Activated naive CD8-positive, alpha-beta T cell treated with anti-CD3 and anti-CD28 coated beads for 36 hours (primary cell): ENCODE results near the gene MATR3. TPM values are rescaled to one million over a fixed set of nuclear protein-coding genes. Genes with fewer than 3 reads are reported as not detected.
"Not testable (repeated sequence)": the region's sequence is repeated elsewhere in the genome, so short reads cannot be mapped to it uniquely, and the experiment has no call there.

Source experiments
- DNase-seq: peaks from one replicate; pipeline ENCODE4 v3.0.0; 2021
- H3K27ac Mint-ChIP-seq: one replicate; pipeline ENCODE4 v1.8.0; 2022; ENCODE audit warnings: mild to moderate bottlenecking, moderate library complexity, mixed read lengths
- H3K27me3 Mint-ChIP-seq: one replicate; pipeline ENCODE4 v1.8.0; 2022; ENCODE audit warnings: mild to moderate bottlenecking, mixed read lengths
- H3K36me3 Mint-ChIP-seq: one replicate; pipeline ENCODE4 v1.8.0; 2021; ENCODE audit warnings: mild to moderate bottlenecking, mixed read lengths
- H3K4me1 Mint-ChIP-seq: one replicate; pipeline ENCODE4 v1.8.0; 2021; ENCODE audit warnings: mixed read lengths
- H3K4me3 Mint-ChIP-seq: one replicate; pipeline ENCODE4 v1.8.0; 2022; ENCODE audit warnings: mild to moderate bottlenecking, moderate library complexity, mixed read lengths
- H3K9me3 Mint-ChIP-seq: one replicate; pipeline ENCODE4 v1.8.0; 2022; ENCODE audit warnings: mixed read lengths
- total RNA-seq, 2 experiments: library from RNA; stranded (reverse); gene quantifications; one replicate each; pipeline ENCODE4 v1.2.3, GENCODE V29; 2021

MATR3 gene
- total RNA-seq, 2 experiments from 2014 or later: 182 to 208 TPM

- Mint-ChIP-seq H3K4me1 (peaks cover 45% of the 10 kb centered on the region), H3K27ac (peak overlapping the region; percentile 95), H3K9me3 (no peaks in the 10 kb centered on the region), H3K4me3 (peak overlapping the region; percentile 96), H3K36me3 (peaks cover 34% of the 10 kb centered on the region), H3K27me3 (no peaks in the 10 kb centered on the region)
- DNase-seq: no peak
Measured at GRCh38 chr5:139343476-139343875, 49.9 kb downstream of the MATR3 start.

DNA sequence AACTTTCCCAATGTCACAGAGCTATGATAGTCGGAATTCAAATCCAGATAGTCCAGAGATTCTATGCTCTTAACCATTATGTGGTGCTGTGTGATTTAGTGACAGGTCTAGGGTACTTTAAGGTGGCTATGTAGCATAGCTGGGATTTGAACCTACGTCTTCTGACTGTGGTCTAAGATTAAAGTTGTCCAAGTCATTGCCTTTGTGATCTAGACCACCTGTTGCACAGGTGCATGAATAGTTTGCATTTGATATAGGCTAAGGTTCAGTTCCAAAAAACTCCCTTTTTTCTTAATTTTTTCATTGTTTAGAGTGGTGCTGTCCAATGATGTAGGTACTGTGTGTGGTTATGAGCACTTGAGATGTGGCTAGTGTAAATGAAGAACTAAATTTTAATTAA is 50.6 kb downstream of the MATR3 start:
- no peaks in the 10 kb centered on the region for H3K27me3 Mint-ChIP-seq
- no peak overlapping the region for H3K27ac Mint-ChIP-seq
- H3K36me3 Mint-ChIP-seq: peaks cover 36% of the 10 kb centered on the region
- peaks cover 48% of the 10 kb centered on the region for H3K4me1 Mint-ChIP-seq
- peak overlapping the region; percentile 32 for H3K4me3 Mint-ChIP-seq
- H3K9me3 Mint-ChIP-seq: no peaks in the 10 kb centered on the region
- DNase-seq: no peak

DNA sequence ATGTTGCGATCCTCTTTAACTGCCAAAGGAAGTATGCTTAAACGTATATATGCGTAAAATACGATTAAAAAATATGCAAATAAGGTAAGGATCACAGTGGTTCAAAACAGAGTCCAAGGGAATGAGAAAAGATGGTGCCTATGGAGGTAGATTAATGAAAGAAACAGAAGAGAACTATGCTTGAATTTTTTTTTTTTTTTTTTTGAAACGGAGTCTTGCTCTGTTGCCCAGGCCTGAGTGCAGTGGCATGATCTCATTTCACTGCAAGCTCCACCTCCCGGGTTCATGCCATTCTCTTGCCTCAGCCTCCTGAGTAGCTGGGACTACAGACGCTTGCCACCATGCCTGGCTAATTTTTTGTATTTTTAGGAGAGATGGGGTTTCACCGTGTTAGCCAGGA is 51.9 kb downstream of the MATR3 start:
- H3K4me3 Mint-ChIP-seq, H3K27ac Mint-ChIP-seq, H3K27me3 Mint-ChIP-seq, DNase-seq, H3K9me3 Mint-ChIP-seq: not testable (repeated sequence)
- Mint-ChIP-seq H3K4me1 (peaks cover 50% of the 10 kb centered on the region), H3K36me3 (peaks cover 36% of the 10 kb centered on the region)

- Mint-ChIP-seq H3K36me3 (peaks cover 36% of the 10 kb centered on the region), H3K4me1 (peaks cover 42% of the 10 kb centered on the region)
- H3K9me3 Mint-ChIP-seq, H3K4me3 Mint-ChIP-seq, H3K27ac Mint-ChIP-seq, H3K27me3 Mint-ChIP-seq, DNase-seq: not testable (repeated sequence)
Measured at GRCh38 chr5:139347863-139348262, 54.3 kb downstream of the MATR3 start.

DNA sequence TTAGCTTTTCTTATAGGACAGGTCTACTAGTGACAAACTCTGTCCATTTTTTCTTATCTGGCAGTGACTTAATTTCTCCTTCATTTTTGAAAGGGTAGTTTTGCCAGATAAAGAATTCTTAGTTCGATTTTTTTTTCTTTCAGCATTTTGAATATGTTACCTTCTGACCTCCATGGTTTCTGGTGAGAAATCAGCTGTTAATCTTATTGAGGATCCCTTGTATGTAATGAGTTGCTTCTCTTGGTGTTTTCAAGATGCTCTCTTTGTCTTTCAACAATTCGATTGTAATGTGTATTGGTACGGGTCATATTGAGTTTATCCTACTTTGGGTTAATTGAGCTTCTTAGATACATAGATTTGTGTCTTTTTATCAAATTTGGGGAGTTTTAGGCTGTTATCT is 60.6 kb downstream of the MATR3 start:
- no peak for DNase-seq
- H3K9me3 Mint-ChIP-seq: peaks cover 5% of the 10 kb centered on the region
- H3K27ac Mint-ChIP-seq: no peak overlapping the region
- peaks cover 14% of the 10 kb centered on the region for H3K4me1 Mint-ChIP-seq
- peaks cover 17% of the 10 kb centered on the region for H3K36me3 Mint-ChIP-seq
- no peak overlapping the region for H3K4me3 Mint-ChIP-seq
- H3K27me3 Mint-ChIP-seq: no peaks in the 10 kb centered on the region

- H3K9me3 Mint-ChIP-seq, DNase-seq, H3K4me3 Mint-ChIP-seq, H3K27me3 Mint-ChIP-seq, H3K27ac Mint-ChIP-seq: not testable (repeated sequence)
- Mint-ChIP-seq H3K4me1 (peaks cover 11% of the 10 kb centered on the region), H3K36me3 (peaks cover 19% of the 10 kb centered on the region)
Measured at GRCh38 chr5:139355900-139356299, 62.4 kb downstream of the MATR3 start.

DNA sequence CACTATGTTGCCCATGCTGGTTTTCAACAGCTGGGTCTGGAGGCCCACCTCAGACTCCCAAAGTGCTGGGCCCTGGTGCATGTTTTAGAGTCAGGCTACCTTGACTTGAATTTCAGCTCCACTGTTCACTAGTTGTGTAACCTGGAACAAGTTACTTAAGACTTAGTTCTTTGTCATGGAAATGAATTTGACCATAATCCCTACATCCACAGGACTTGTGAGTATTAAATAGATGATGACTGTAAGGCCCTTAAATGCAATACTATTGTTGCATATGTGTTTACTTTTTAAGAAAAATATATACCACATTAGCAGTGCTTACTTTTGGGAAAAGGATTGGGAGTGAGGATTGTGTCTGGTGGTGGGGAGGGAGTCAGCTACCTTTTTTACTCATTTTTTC is 64.5 kb downstream of the MATR3 start:
- peaks cover 23% of the 10 kb centered on the region for H3K36me3 Mint-ChIP-seq
- no peak overlapping the region for H3K4me3 Mint-ChIP-seq

DNA sequence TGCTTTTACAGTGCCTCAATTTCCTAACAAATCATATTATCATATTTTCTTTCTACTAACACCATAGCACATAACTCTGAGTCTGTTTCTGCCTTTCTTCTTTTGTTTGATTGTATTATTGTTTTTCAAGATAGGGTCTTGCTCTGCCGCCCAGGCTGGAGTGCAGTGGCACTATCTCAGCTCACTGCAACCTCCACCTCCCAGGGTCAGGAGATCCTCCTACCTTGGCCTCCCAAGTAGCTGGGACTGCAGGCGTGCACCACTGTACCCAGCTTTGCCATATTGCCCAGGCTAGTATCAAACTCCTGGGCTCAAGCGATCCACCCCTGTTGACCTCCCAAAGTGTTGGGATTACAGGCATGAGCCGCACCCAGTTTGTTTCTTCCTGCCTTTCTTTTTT is 66.8 kb downstream of the MATR3 start:
- no peak overlapping the region for H3K27ac Mint-ChIP-seq
- no peak for DNase-seq
- no peaks in the 10 kb centered on the region for H3K9me3 Mint-ChIP-seq
- H3K27me3 Mint-ChIP-seq: no peaks in the 10 kb centered on the region
- no peak overlapping the region for H3K4me3 Mint-ChIP-seq
- H3K36me3 Mint-ChIP-seq: peaks cover 23% of the 10 kb centered on the region
- H3K4me1 Mint-ChIP-seq: peaks cover 14% of the 10 kb centered on the region

More for the DNA sequence above, 64.5 kb downstream of the MATR3 start:
- DNase-seq: no peak
- Mint-ChIP-seq H3K27me3 (no peaks in the 10 kb centered on the region), H3K4me1 (peaks cover 11% of the 10 kb centered on the region), H3K9me3 (peaks cover 5% of the 10 kb centered on the region), H3K27ac (no peak overlapping the region)

DNA sequence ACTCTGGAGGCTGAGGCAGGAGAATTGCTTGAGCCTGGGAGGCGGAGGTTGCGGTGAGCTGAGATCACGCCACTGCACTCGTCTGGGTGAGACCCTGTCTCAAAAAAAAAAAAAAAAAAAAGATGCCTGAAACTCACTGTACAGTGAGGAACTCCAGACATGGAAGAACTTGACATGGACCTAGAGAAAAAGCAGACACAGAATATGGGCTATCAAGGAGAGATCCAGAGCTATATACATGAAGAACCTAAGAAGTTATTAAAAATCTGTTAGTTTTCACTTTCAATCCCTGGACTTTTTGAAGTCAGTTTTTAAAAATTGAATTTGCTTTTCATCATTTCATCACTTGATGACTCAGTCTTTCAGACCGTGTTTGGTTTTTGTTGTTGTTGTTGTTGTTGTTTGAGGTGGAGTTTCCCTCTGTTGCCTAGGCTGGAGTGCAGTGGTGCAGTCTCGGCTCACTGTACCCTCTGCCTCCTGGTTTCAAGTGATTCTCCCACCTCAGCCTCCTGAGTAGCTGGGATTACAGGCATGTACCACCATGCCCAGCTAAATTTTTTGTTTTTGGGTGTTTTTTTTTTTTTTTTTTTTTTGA is 68.4 kb downstream of the MATR3 start:
- no peak overlapping the region for H3K27ac Mint-ChIP-seq
- H3K27me3 Mint-ChIP-seq: no peaks in the 10 kb centered on the region
- no peaks in the 10 kb centered on the region for H3K9me3 Mint-ChIP-seq
- peaks cover 14% of the 10 kb centered on the region for H3K4me1 Mint-ChIP-seq
- H3K4me3 Mint-ChIP-seq: no peak overlapping the region
- DNase-seq: no peak
- peaks cover 18% of the 10 kb centered on the region for H3K36me3 Mint-ChIP-seq

GRCh38 chr5:139363937-139364336 is 70.4 kb downstream of the MATR3 start:
- Mint-ChIP-seq H3K36me3 (peaks cover 18% of the 10 kb centered on the region), H3K27ac (no peak overlapping the region), H3K4me3 (no peak overlapping the region), H3K27me3 (no peaks in the 10 kb centered on the region), H3K4me1 (peaks cover 10% of the 10 kb centered on the region), H3K9me3 (no peaks in the 10 kb centered on the region)
- DNase-seq: no peak

- Mint-ChIP-seq H3K27me3 (no peaks in the 10 kb centered on the region), H3K36me3 (peaks cover 18% of the 10 kb centered on the region), H3K27ac (no peak overlapping the region), H3K4me3 (no peak overlapping the region), H3K4me1 (peaks cover 10% of the 10 kb centered on the region), H3K9me3 (no peaks in the 10 kb centered on the region)
- DNase-seq: no peak
Measured at GRCh38 chr5:139364466-139364865, 70.9 kb downstream of the MATR3 start.

- no peaks in the 10 kb centered on the region for H3K27me3 Mint-ChIP-seq
- H3K27ac Mint-ChIP-seq: no peak overlapping the region
- DNase-seq: no peak
Measured at GRCh38 chr5:139368613-139369012, 75.1 kb downstream of the MATR3 start.

GRCh38 chr5:139369181-139369580 is 75.6 kb downstream of the MATR3 start:
- Mint-ChIP-seq H3K4me1 (peaks cover 10% of the 10 kb centered on the region), H3K27me3 (no peaks in the 10 kb centered on the region), H3K36me3 (peaks cover 4% of the 10 kb centered on the region), H3K27ac (no peak overlapping the region), H3K9me3 (no peaks in the 10 kb centered on the region), H3K4me3 (no peak overlapping the region)
- no peak for DNase-seq

More at GRCh38 chr5:139368613-139369012, 75.1 kb downstream of the MATR3 start:
- Mint-ChIP-seq H3K4me1 (peaks cover 14% of the 10 kb centered on the region), H3K9me3 (no peaks in the 10 kb centered on the region), H3K36me3 (peaks cover 8% of the 10 kb centered on the region), H3K4me3 (no peak overlapping the region)

GRCh38 chr5:139371482-139372435 is 78.2 kb downstream of the MATR3 start:
- peak overlapping the region; percentile 35 for H3K27ac Mint-ChIP-seq
- DNase-seq: no peak
- H3K9me3 Mint-ChIP-seq: no peaks in the 10 kb centered on the region
- no peak overlapping the region for H3K4me3 Mint-ChIP-seq
- peaks cover 1% of the 10 kb centered on the region for H3K36me3 Mint-ChIP-seq
- no peaks in the 10 kb centered on the region for H3K27me3 Mint-ChIP-seq
- H3K4me1 Mint-ChIP-seq: peaks cover 10% of the 10 kb centered on the region

DNA sequence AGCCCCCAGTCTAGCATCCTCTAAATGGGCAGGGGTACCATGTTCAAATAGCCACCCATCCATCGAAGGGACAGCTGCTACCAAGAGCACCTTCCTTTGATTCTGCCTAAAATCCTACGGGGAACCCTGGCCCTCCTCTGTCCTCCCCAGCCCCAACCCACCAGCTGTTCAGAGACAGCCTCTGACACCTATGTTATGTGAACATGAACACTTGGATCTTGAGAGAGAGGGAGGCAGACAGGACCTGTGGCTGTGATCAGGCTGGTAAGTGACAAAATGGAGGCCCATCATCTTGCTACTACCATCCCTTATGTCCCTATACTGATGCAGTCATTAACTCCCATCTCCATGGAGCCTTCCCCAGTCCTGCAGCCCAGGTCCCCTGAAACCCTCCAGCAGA is 81.4 kb downstream of the MATR3 start:
- Mint-ChIP-seq H3K4me3 (no peak overlapping the region), H3K27ac (no peak overlapping the region), H3K36me3 (peaks cover 1% of the 10 kb centered on the region), H3K9me3 (no peaks in the 10 kb centered on the region), H3K4me1 (peaks cover 10% of the 10 kb centered on the region), H3K27me3 (no peaks in the 10 kb centered on the region)
- no peak for DNase-seq
